ENCODE results near the gene PGAP3. TPM values are rescaled to one million over a fixed set of nuclear protein-coding genes. Genes with fewer than 3 reads are reported as not detected.

The PGAP3 gene
- total RNA-seq, 1 donor = 11.1 TPM

GRCh38 chr17:39704821-39705551, 17.1 kb upstream of the PGAP3 start:
- TF ChIP-seq CTCF (IDR thresholded peaks at IDR 0.05; ENCODE audit: insufficient read depth, low read length) = peak; percentile 52
- H3K4me3 ChIP-seq (ENCODE audit: low read depth, low read length) = no peak overlapping the region
- peak; percentile 64 for DNase-seq (ENCODE audit: low read depth)

- TF ChIP-seq CTCF (IDR thresholded peaks at IDR 0.05; ENCODE audit: insufficient read depth, low read length) = no peak
- no peak overlapping the region for H3K4me3 ChIP-seq (ENCODE audit: low read depth, low read length)
- DNase-seq (ENCODE audit: low read depth) = no peak
Measured at GRCh38 chr17:39703913-39704312, 16.1 kb upstream of the PGAP3 start.

GRCh38 chr17:39702901-39703893, 15.3 kb upstream of the PGAP3 start:
- DNase-seq (ENCODE audit: low read depth) = peak; percentile 41
- H3K4me3 ChIP-seq (ENCODE audit: low read depth, low read length) = no peak overlapping the region
- TF ChIP-seq CTCF (IDR thresholded peaks at IDR 0.05; ENCODE audit: insufficient read depth, low read length) = no peak

GRCh38 chr17:39701784-39702422, 14.0 kb upstream of the PGAP3 start:
- no peak for DNase-seq (ENCODE audit: low read depth)
- H3K4me3 ChIP-seq (ENCODE audit: low read depth, low read length) = peak overlapping the region; percentile 82
- TF ChIP-seq CTCF (IDR thresholded peaks at IDR 0.05; ENCODE audit: insufficient read depth, low read length) = no peak

- H3K4me3 ChIP-seq (ENCODE audit: low read depth, low read length) = peak overlapping the region; percentile 82
- DNase-seq (ENCODE audit: low read depth) = no peak
- TF ChIP-seq CTCF (IDR thresholded peaks at IDR 0.05; ENCODE audit: insufficient read depth, low read length) = no peak
Measured at GRCh38 chr17:39701012-39701783, 13.3 kb upstream of the PGAP3 start.
